HG03045 (cell line): ENCODE results near the gene TMEM63A.

Experiments
- ATAC-seq: cut with Tn5 transposase; IDR thresholded peaks from one replicate; pipeline ENCODE4 v1.9.1; 2021; ENCODE audit warnings: mild to moderate bottlenecking, moderate library complexity; ENCODE audit not compliant: unreplicated experiment

TMEM63A gene

GRCh38 chr1:225868631-225869330 is 13.4 kb downstream of the TMEM63A start:
- no peak for ATAC-seq

- no peak for ATAC-seq
Observed at GRCh38 chr1:225866981-225867380, 15.2 kb downstream of the TMEM63A start.

DNA sequence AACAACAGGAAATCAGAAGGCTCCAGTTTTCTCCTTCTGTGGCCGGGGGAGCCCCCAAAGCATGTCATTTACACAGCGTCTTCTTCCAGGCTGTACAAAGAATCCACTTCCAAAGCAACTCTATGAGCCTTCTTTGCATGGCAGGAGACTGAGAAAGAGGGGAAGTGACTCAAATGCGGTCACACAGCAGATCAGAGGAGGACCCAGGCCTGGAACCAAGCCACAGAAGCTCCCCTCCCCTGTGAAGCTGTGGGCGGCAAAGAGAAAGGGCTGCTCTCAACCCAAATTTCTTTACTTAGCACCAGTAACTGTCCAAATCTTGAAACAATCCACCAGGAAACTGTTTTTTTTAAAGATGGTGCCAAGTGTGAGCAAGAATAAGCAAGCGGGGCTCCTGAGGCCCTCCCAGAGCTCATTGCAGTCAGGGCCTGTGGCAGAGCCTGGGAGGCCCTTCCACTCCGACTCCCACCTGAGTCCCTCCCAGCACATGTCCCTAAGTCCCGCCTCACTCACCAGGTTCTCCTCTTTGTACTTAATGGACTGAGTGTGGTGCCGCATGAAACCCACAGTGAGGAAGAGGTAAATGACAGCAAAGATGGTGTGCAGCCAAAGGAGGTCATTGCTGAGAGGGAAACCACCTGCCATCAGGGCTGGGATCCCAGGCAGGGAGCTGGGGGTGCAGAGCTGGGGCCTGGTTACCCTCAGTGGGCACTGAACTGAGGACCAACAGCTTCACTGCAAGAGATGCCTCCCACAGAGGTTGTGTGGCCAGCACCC is 15.9 kb downstream of the TMEM63A start:
- ATAC-seq, result peak; percentile 45

GRCh38 chr1:225865514-225865913 is 16.7 kb downstream of the TMEM63A start:
- ATAC-seq, result peak; percentile 15

- ATAC-seq, result no peak
Observed at GRCh38 chr1:225863167-225863566, 19.0 kb downstream of the TMEM63A start.

DNA sequence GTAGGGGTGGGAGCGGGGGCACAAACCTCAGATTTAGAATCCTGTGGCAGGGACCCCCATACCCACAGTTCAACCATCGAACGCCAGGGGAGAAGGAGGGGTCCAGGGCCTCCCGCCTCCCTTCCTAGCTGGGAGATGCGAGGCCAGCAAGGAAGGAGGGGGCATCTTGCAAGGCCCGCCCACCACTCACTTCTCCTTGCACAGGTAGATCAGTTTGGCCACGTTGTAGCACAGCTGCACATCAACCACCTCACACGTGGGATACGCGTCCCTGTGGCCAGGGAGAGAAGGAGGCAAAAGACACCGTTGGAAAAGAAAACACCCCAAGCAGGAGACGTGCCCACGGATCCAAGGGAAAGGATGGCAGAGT is 19.6 kb downstream of the TMEM63A start:
- ATAC-seq, result no peak

DNA sequence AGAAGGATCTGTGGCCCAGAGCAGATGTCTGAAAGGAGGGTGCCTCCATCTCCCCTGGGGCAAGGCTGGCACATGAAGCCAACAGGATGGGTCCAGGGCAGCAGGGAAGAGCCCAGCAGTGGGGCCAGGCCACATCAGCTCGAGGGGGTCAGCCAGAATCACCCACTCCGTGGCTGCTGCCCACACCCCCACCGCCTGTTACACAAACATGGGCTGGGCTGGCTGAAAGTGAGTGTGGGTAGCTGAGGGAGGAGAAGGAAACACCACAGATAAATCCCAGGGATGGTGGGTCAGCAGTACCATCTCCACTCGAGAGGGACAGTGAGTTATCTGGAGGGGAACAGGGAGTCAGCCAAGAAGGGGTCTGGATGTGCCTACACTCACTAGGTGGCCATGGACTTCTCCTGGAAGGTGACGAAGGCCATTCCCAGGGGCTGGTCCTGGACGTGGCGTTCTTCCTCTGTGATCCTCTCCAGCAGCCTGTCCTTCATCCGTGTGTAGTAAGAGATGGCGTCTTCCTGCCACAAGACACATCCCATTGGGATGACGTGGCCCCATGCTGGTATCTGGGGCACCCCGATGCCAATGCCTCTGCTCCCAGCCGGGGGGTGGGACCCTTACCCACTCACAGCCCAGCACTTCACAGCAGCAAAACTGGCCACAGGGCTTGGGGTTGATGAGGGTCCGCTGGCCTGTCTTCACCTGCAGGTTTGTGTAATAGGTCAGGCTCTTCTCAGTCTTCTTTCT is 20.2 kb downstream of the TMEM63A start:
- ATAC-seq, result no peak

DNA sequence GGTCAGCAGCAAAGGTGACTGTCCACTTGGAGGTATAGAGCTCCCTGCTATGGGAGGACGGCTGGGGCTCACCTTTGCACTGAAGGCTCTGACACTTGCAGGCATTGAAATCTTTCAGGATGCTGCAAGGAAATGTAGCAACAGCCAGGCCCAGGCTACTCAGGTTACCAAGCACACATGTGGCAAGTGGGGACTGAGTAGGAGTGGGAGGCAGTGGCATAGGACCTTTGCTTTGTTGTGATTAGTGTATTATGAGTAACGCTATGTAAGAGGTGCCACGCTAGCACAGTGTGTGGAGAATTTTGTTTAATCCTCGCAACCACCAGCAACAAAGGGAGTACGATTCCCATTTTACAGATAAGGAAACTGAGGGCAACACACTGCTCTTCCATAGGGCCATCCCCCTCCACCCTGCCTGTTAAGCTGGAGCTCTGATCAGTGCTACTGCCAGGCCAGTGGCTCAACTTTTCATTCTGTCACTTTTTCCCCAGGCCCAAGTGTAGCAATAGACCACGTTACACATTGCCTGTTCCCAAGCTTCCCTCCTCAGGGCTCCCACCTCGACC is 21.2 kb downstream of the TMEM63A start:
- no peak for ATAC-seq

GRCh38 chr1:225860107-225860506 is 22.1 kb downstream of the TMEM63A start:
- no peak for ATAC-seq

- ATAC-seq, result no peak
Observed at GRCh38 chr1:225859151-225859550, 23.0 kb downstream of the TMEM63A start.

- ATAC-seq, result no peak
Observed at GRCh38 chr1:225857256-225857655, 24.9 kb downstream of the TMEM63A start.

DNA sequence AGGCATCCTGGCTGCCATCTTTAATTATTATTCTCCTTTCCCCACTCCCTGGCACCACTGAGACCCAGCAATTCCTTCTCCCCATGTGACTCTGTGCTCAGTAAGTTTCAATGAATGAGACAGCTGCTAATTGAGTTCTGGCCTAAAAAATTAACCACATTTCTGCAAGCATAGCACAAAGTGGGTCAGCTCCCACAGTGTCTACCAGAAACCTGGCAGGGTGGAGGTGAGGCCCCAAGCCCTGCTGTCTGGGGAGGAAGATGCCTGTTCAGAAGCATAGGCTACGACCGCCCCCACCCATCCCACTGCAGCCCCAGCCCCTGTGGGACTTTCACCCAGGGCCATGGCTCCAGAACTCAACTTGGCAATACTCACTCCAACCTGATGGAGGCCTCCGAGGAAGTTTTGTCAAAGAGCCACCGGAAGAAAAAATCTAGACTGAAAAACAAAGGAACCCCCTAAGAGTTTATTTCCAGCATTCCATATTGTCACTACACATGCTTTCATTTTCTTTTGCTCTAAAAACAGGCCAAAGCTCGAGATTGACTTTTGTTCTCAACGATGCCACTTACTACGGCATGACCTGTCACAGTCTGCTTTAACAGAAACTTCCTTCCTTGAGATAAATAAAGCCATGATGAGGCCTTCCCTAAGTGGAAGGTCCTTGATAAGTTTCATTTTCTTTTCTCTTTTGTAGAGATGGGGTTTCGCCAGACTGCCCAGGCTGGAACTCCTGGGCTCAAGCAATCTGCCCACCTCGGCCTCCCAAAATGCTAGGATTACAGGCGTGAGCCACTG is 26.5 kb downstream of the TMEM63A start:
- ATAC-seq, result no peak

DNA sequence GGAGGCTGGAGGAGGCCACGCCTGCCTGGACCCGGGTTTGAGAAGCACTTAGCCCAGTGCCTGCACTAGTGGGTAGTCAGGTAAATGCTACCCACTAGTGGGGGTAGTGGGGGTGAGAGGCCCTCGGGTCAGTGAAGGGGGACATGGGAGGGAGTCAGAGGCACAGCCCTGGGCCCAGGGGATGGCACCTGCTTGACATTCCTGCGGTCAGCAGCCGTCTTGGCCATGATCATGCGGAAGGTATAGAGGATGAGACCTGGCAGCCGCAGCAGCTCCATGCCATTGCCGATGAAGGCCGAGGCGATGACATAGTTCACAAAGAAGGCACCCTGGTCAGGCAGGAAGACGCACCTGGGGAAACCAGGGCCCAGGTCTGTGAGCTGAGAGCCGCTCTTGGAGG is 28.7 kb downstream of the TMEM63A start:
- no peak for ATAC-seq

DNA sequence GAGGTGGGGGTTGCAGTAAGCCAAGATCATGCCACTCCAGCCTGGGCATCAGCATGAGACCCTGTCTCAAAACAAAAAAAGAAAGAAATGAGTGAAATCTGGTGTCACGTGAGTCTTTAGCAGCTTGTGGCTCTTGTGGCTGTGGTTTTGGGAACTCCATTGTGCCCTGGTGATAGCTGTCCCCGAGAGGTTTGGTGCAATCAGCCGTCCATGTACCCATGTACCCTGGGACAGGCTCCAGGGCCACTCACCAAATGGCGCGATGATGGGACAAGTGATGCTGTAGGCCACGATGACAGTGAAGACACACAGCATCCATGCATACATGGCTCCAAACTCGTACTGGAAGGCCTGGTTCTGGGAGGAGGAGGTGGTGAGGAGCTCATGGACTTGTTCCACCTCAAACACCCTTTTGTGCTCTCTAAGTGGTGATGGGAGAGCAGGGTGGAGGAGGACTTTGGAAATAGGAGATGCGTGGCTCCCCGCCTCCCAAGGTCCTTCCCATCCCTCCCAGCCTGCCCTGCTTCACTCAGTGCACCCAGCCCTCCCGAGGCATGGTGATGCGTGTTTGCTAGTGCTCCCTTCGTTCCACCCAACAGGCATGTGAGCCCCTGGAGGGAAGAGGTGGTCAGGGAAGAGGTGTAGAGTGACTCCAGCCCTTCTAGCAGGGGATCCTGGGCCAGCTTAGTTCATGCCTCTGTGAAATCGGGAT is 29.6 kb downstream of the TMEM63A start:
- no peak for ATAC-seq

DNA sequence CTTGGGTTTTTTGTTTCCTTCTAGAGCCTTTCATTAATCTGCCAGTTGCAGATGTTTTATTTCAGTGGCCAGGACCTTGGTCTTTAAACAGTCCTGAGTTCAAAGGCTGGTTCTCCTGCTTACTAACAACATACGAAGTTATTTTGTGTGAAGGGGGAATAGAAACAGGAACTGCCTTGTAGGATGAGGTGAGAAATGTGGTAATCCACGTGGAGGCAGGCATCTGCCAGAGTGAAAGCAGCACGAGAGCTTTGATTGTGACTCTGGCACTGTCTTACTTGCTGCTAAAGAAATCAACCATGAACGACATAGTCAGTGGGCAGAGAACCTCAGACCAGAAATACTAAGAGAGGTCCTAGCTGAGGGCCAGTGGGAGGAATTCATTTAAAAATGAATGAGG is 30.4 kb downstream of the TMEM63A start:
- ATAC-seq, result peak; percentile 47

GRCh38 chr1:225850370-225850769 is 31.8 kb downstream of the TMEM63A start:
- no peak for ATAC-seq

DNA sequence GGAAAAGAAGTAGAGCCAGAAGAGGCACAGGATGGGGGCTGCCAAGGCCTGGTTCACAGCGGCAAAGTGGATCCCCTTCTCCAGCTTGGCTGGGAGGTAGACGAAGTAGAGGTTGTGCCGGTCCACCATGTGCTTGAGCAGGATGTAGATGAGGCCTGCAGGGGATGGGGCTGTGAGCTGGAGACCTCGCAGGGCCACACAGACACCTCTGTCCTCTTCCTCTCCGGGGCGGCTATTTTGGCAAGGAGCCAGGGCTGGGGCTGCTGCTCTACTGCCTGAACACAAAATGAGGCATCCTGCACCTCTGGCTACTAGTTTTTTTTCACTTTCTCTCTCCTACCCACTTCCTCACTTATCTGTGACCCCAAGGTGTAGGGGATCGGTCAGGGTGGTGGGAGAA is 32.3 kb downstream of the TMEM63A start:
- no peak for ATAC-seq

DNA sequence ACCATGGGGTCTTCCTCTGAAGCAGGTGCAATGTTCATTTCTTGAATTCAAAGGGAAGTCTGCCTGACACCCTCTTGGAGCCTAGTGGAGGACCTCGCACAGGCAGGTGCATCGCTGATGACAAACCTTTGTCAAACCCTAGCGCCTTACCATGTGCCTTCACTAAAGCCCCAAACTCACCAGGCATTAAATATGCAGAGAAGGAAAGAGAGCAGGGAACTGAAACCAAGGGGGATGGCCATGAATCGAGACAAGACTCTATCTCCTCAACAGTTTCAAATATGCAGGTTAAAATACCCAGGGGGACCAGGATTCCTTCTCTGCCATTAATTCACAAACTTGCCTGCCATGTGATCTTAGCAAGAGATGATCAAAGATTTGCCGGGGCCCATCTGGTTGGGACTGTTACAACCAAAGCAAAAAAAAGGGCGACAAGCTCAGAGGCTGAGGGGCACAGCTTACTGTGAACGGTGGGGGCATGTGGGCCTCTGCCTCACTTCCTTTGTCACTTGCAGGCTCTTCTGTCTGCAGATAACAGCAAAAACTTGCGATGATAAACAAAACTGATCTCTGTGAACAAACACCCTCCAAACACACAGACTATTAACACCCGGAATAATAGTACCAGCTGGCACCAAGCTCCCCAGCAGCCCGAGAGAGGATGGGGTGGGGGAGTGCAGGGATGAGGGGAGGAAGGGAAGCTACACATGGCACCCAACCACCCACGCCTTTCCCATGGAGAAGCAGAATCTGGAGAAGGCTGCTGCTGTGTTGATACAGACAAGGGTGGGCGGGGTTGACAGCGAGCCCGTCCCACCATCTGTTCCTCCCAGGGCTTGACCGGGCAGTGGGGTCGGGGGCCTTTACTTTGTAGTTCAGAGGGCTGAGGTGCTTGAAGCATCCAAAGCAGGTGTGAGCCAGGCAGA is 33.9 kb downstream of the TMEM63A start:
- ATAC-seq, result peak; percentile 54

GRCh38 chr1:225847610-225848009 is 34.6 kb downstream of the TMEM63A start:
- ATAC-seq, result no peak
